KMS-11 (cell line): ENCODE data around the gene ZFHX2.

Source experiments
- H2AFZ ChIP-seq: fragments of 200-600 bp; sonication (generic); 2 replicates; pipeline ENCODE4 v1.6.1; 2016; ENCODE audit warnings: antibody characterized with exemption, mixed run types, low read depth
- H3K27ac ChIP-seq: fragments of 200-600 bp; sonication (generic); 2 replicates; pipeline ENCODE4 v1.6.1; 2016; ENCODE audit warnings: mild to moderate bottlenecking, mixed run types
- H3K27me3 ChIP-seq: fragments of 200-600 bp; sonication (generic); 2 replicates; pipeline ENCODE4 v1.6.1; 2017; ENCODE audit warnings: mild to moderate bottlenecking, low read depth, mixed run types, moderate library complexity; ENCODE audit not compliant: insufficient read depth
- H3K36me3 ChIP-seq: fragments of 200-600 bp; sonication (generic); 2 replicates; pipeline ENCODE4 v1.6.1; 2017; ENCODE audit warnings: mild to moderate bottlenecking, mixed run types; ENCODE audit not compliant: insufficient read depth
- H3K4me1 ChIP-seq: fragments of 200-600 bp; sonication (generic); 2 replicates; pipeline ENCODE4 v1.6.1; 2016; ENCODE audit warnings: mild to moderate bottlenecking, low read depth, mixed run types; ENCODE audit not compliant: poor library complexity, severe bottlenecking
- H3K4me2 ChIP-seq: fragments of 200-600 bp; sonication (generic); 2 replicates; pipeline ENCODE4 v1.7.0; 2016; ENCODE audit warnings: mild to moderate bottlenecking, mixed run types
- H3K4me3 ChIP-seq: fragments of 200-600 bp; sonication (generic); IDR thresholded peaks from 2 replicates; pipeline ENCODE4 v1.6.1; 2017; ENCODE audit warnings: low read depth, low read length, mixed read lengths; ENCODE audit not compliant: insufficient read depth
- H3K79me2 ChIP-seq: fragments of 200-600 bp; sonication (generic); 2 replicates; pipeline ENCODE4 v1.6.1; 2016; ENCODE audit warnings: low read depth, mixed run types; ENCODE audit not compliant: insufficient read depth
- H3K9ac ChIP-seq: fragments of 200-600 bp; sonication (generic); 2 replicates; pipeline ENCODE4 v1.6.1; 2016; ENCODE audit warnings: mild to moderate bottlenecking, mixed run types
- H4K20me1 ChIP-seq: fragments of 200-600 bp; sonication (generic); 2 replicates; pipeline ENCODE4 v1.6.1; 2016; ENCODE audit warnings: mild to moderate bottlenecking, mixed run types; ENCODE audit not compliant: insufficient read depth
- TF ChIP-seq, protein P1 (sequence below): fragments of 200-600 bp; sonication (generic); conservative IDR thresholded peaks from 2 replicates; pipeline ENCODE4 v1.6.1; 2017; ENCODE audit warnings: low read depth, mild to moderate bottlenecking, antibody characterized with exemption, low read length, moderate library complexity, mixed read lengths

The ZFHX2 gene

GRCh38 chr14:23483236-23483854 is 68.2 kb downstream of the ZFHX2 start:
- no peaks in the 10 kb centered on the region for H3K27me3 ChIP-seq
- H3K4me1 ChIP-seq = no peaks in the 10 kb centered on the region

GRCh38 chr14:23482823-23483148 is 68.8 kb downstream of the ZFHX2 start:
- no peaks in the 10 kb centered on the region for H3K36me3 ChIP-seq
- H3K27me3 ChIP-seq = no peaks in the 10 kb centered on the region
- no peak overlapping the region for H3K4me2 ChIP-seq
- no peak overlapping the region for H3K27ac ChIP-seq
- no peaks in the 10 kb centered on the region for H3K79me2 ChIP-seq
- no peaks in the 10 kb centered on the region for H3K4me1 ChIP-seq
- H2AFZ ChIP-seq = no peak overlapping the region
- TF ChIP-seq, protein P1, sequence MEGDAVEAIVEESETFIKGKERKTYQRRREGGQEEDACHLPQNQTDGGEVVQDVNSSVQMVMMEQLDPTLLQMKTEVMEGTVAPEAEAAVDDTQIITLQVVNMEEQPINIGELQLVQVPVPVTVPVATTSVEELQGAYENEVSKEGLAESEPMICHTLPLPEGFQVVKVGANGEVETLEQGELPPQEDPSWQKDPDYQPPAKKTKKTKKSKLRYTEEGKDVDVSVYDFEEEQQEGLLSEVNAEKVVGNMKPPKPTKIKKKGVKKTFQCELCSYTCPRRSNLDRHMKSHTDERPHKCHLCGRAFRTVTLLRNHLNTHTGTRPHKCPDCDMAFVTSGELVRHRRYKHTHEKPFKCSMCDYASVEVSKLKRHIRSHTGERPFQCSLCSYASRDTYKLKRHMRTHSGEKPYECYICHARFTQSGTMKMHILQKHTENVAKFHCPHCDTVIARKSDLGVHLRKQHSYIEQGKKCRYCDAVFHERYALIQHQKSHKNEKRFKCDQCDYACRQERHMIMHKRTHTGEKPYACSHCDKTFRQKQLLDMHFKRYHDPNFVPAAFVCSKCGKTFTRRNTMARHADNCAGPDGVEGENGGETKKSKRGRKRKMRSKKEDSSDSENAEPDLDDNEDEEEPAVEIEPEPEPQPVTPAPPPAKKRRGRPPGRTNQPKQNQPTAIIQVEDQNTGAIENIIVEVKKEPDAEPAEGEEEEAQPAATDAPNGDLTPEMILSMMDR = no peak
- H3K4me3 ChIP-seq = no peak overlapping the region
- no peaks in the 10 kb centered on the region for H4K20me1 ChIP-seq
- H3K9ac ChIP-seq = no peak overlapping the region

More at GRCh38 chr14:23483236-23483854, 68.2 kb downstream of the ZFHX2 start:
- TF ChIP-seq, protein P1 = no peak
- Histone ChIP-seq H3K4me3 (no peak overlapping the region), H2AFZ (no peak overlapping the region), H3K27ac (no peak overlapping the region), H3K79me2 (no peaks in the 10 kb centered on the region), H3K36me3 (no peaks in the 10 kb centered on the region), H3K4me2 (no peak overlapping the region), H3K9ac (no peak overlapping the region), H4K20me1 (no peaks in the 10 kb centered on the region)

GRCh38 chr14:23481979-23482822 is 69.4 kb downstream of the ZFHX2 start:
- no peaks in the 10 kb centered on the region for H3K36me3 ChIP-seq
- no peaks in the 10 kb centered on the region for H4K20me1 ChIP-seq
- no peak overlapping the region for H3K27ac ChIP-seq
- H3K4me3 ChIP-seq = no peak overlapping the region
- no peaks in the 10 kb centered on the region for H3K4me1 ChIP-seq
- H3K4me2 ChIP-seq = no peak overlapping the region
- TF ChIP-seq, protein P1 = no peak
- no peaks in the 10 kb centered on the region for H3K27me3 ChIP-seq
- no peak overlapping the region for H3K9ac ChIP-seq
- no peak overlapping the region for H2AFZ ChIP-seq
- H3K79me2 ChIP-seq = no peaks in the 10 kb centered on the region

DNA sequence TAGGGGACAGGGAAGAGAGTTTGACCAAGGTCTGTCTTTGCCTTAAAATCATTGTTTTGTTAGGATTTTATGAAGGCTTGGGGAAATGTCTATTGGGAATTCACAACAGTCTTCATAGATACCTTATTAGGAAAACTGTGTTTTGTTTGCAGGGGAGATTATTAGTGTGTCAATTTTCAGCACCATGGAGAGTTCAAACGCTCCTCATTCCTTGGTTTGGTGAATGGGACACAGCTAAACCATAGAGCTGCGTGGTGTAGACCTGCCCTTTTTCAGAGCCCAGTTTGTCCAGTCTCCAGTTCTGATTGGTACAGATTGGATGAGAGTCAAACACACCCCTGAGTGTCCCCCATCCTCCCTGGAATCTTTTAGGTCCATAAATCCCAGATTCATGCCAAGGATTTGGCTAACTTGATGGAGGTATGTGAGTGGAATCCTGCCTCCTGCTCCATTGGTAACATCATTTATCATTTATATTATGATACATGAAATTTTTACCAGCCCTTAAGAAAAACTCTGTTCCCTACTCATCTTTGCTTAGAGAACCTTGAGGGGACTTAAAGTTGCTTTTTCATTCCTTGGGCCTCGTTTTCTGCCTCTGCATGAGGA is 70.1 kb downstream of the ZFHX2 start:
- H3K27me3 ChIP-seq = no peaks in the 10 kb centered on the region
- H3K79me2 ChIP-seq = no peaks in the 10 kb centered on the region
- H4K20me1 ChIP-seq = no peaks in the 10 kb centered on the region
- no peaks in the 10 kb centered on the region for H3K4me1 ChIP-seq
- H3K36me3 ChIP-seq = no peaks in the 10 kb centered on the region
- no peak overlapping the region for H3K4me3 ChIP-seq
- TF ChIP-seq, protein P1 = no peak
- H3K27ac ChIP-seq = no peak overlapping the region
- no peak overlapping the region for H2AFZ ChIP-seq
- no peak overlapping the region for H3K9ac ChIP-seq
- no peak overlapping the region for H3K4me2 ChIP-seq
